HG02763 (cell line): ENCODE measurements around the gene UPK2.
"Not testable (repeated sequence)": the region's sequence is repeated elsewhere in the genome, so short reads cannot be mapped to it uniquely, and the experiment has no call there.

ENCODE experiments used
- ATAC-seq: cut with Tn5 transposase; IDR thresholded peaks from one replicate; pipeline ENCODE4 v1.9.1; 2021; ENCODE audit warnings: mild to moderate bottlenecking, moderate library complexity; ENCODE audit not compliant: unreplicated experiment

Gene UPK2

GRCh38 chr11:118938491-118939403, 17.4 kb upstream of the UPK2 start:
- ATAC-seq: no peak

DNA sequence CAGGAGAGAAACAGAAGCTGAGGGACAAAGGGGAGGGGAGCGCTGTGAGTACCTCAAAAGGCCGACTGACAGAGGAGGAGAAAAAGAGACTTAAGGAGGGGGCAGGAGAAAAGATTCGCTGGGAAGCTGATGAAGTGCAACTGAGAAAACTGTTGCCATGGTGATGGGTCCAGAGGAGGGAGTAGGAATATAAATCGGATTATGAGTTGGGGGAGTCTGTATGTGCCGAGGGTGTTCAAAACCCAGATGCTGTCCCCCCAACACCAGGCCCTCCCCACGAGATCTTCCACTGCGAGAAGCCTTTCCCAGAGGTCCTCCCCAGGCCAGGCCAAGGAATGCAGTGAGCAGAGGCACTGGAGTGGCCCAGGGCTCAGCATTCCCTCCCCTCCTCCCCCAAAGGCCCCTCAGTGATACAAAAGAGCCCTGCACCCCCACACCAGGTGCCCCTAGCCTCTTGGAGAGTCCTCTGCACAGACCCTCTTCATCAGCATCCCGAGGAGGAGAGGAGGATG, 16.6 kb upstream of the UPK2 start:
- no peak for ATAC-seq

GRCh38 chr11:118939953-118940598, 16.0 kb upstream of the UPK2 start:
- ATAC-seq: no peak

- ATAC-seq: no peak
Measured at GRCh38 chr11:118947091-118947490, 9.0 kb upstream of the UPK2 start.

DNA sequence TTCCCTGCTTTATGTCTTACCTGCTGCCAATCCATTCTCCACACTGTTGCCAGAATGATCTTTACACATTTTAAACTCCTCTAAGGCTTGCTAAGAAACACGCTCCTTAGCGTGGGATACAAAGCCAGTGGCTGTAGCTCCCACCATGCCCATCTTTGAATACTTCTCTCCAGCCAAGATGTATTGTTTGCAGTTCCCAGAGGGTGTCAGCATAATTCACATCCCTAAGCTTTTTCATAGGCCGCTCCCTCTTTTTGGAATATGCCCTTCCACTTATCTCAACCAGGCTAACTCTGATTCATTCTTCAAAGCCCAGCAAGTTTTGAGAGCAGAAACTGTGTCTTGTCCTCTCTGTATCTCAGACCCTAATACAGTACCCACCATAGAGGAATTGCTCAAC, 8.1 kb upstream of the UPK2 start:
- no peak for ATAC-seq

- ATAC-seq: no peak
Measured at GRCh38 chr11:118953265-118953664, 2.8 kb upstream of the UPK2 start.

GRCh38 chr11:118953976-118954375, 2.1 kb upstream of the UPK2 start:
- ATAC-seq: not testable (repeated sequence)

DNA sequence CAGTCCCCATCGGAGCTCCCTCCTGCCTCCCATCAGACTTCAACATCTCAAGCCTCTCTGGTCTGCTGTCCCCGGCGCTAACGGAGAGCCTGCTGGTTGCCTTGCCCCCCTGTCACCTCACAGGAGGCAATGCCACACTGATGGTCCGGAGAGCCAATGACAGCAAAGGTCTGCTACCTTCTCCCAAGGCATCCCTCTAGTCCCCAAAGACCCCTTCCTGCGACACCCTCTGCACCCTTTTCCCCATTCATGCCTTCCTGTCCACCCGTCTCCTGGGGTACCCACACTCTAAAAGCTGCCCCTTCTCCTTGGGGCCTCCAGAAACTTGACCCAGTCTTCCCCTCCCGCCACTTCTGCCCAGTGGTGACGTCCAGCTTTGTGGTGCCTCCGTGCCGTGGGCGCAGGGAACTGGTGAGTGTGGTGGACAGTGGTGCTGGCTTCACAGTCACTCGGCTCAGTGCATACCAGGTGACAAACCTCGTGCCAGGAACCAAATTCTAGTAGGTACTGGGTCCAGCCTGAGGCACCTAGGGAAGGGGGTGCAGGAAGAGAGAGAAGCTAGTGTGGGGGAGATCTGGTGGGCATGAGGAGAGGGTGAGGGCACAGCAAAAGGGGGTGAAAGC, 860 bp downstream of the UPK2 start:
- no peak for ATAC-seq

GRCh38 chr11:118957549-118957948, 1.5 kb downstream of the UPK2 start:
- ATAC-seq: no peak

DNA sequence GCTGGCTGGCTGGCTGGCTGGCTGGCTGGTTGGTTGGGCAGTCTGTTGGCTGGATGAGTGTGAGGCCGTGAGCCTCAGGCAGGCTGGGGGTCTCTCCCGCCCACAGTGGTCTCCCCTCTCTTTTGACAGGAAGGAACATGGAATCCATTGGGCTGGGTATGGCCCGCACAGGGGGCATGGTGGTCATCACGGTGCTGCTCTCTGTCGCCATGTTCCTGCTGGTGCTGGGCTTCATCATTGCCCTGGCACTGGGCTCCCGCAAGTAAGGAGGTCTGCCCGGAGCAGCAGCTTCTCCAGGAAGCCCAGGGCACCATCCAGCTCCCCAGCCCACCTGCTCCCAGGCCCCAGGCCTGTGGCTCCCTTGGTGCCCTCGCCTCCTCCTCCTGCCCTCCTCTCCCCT, 1.9 kb downstream of the UPK2 start:
- ATAC-seq: no peak

DNA sequence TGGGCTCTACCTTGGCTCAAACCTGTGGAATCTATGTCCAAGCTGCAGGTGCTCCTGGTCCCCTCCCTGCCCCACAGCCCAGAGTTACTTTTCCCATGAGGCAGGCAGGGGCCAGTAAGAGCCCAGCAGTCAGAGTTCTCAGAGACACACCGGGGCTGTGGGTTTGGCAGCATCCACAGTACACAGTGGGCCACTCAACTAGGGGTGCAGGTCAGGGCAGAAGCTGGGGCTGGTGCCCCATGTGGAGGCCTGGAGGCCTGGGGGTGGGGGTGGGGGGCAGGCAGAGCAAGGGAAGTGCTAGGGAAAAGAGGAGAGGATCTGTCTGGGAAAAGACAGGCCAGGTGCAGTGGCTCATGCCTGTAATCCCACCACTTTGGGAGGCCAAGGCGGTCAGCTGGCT, 2.5 kb downstream of the UPK2 start:
- no peak for ATAC-seq

GRCh38 chr11:118961189-118961588, 5.1 kb downstream of the UPK2 start:
- ATAC-seq: no peak

DNA sequence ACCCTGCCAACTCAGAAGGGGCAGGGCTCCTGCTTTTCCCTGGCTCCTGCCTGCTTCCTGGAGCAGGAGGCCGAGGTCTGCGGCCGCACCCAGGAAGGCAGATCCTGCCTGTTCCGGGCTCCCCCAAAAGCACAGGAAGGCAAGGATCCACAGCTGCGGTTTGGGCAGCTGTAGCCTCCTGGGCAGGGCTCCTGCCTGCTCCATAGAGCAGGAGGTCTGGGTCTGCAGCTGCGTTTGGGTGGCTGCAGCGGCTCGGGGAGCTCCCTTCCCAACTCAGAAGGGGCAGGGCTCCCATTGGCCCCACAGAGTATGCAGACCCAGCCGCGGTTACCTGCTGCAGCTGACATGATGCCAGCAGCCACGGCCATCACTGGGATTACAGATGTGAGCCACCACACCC, 5.5 kb downstream of the UPK2 start:
- ATAC-seq: no peak

DNA sequence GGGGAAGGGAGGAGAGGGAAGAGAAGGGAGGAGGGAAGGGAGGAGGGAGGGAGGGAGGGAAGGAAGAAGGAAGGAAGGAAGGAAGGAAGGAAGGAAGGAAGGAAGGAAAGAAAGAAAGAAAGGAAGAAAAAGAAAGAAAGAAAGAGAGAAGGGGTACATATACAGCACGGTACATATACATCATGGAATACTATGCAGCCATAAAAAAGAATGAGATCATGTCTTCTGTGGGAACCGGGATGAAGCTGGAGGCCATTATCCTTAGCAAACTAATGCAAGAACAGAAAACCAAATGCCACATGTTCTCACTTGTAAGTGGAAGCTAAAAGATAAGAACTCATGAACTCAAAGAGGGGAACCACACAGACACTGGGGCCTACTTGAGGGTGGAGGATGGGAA, 13.4 kb downstream of the UPK2 start:
- not testable (repeated sequence) for ATAC-seq

- no peak for ATAC-seq
Measured at GRCh38 chr11:118971646-118972045, 15.5 kb downstream of the UPK2 start, which contains the start of gene FOXR1. FOXR1 (plus strand) TSS chr11:118971761; CDS start chr11:118971932, 171 bp downstream.

DNA sequence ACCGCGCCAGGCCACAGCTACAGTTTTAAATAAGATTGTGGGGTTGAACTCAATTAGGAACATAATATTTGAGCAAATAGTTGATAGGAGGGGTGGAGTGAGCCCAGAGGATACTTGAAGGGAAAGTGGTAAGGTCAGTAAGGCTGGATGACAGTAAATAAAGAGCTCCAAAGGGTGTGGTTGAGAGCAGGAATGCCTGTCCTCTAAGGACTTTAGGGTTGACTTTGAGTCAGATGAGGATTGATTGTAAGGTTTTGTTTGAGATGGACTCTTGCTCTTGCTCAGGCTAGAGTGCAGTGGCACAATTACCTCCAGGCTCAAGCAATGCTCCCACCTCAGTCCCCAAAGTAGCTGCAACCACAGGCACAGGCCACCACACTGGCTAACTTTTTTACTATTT, 17.9 kb downstream of the UPK2 start:
- ATAC-seq: no peak

DNA sequence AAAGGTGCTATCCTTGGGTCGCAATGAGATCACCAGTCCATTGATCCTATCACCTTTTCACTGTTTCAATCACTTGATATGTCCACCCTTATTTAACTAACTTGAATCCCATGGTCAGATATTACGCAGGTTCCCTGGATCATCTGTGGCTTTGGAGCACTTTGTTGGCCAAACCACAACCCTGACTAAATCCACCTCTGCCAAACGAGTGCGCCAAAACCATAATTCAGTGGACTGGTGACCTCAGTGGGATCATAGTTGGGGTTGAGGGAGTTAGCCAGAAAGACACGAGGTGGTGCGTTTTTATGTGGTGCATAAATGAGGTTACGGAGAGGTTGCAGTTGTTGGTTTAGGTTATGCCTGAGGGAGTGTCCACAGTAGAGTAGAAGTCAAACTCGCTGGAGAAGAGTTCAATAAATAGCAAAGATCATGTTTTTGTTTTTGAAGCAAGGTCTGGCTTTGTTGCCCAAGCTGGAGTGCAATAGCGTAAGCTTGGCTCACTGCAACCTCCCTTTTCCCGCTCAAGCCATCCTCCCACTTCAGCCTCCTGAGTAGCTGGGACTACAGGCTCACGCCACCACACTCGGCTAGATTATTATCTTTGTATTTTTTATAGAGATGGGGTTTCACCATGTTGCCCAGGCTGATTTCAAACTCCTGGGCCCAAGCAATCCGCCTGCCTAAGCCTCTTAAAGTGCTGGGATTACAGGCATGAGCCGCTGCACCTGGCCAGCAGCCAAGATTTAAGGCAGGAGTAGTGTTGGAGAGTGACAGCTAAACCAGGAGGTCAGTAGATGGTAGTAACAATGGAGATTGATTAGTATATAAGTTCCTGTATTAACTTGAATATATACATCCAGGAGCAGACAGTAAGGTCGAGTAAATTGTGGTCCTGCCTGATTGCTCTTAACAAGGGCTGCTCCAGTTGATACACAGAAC, 19.9 kb downstream of the UPK2 start:
- ATAC-seq: no peak

GRCh38 chr11:118979434-118979833, 23.3 kb downstream of the UPK2 start:
- no peak for ATAC-seq

GRCh38 chr11:118980191-118980881, 24.2 kb downstream of the UPK2 start:
- no peak for ATAC-seq

DNA sequence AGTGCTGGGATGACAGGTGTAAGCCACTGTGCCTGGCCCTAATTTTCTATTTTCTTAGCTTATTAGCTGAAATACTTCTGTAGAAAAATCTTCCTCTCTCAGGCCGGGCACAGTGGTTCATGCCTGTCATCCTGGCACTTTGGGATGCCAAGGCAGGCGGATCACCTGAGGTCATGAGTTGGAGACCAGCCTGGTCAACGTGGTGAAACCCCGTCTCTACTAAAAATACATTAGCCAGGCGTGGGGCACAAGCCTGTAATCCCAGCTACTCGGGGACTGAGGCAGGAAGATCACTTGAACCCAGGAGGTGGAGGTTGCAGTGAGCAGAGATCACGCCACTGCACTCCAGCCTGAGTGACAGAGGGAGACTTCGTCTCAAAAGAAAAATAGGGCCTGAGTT, 28.2 kb downstream of the UPK2 start:
- ATAC-seq: not testable (repeated sequence)
